SK-N-MC (cell line): ENCODE data around the gene FBXL7.

Source experiments
- EZH2 ChIP-seq: fragments of 200-600 bp; sonication (generic); IDR thresholded peaks from one replicate; pipeline ENCODE4 v1.6.1; 2017; ENCODE audit warnings: antibody characterized with exemption
- FOXP2 ChIP-seq: optimal IDR thresholded peaks from 2 replicates; pipeline ENCODE3; 2011; ENCODE audit warnings: mild to moderate bottlenecking, moderate library complexity; ENCODE audit not compliant: insufficient read depth; ENCODE audit errors: extremely low read length, control extremely low read depth
- POLR2AphosphoS5 ChIP-seq: IDR thresholded peaks from 2 replicates; pipeline ENCODE4 v1.6.1; 2012; ENCODE audit warnings: mild to moderate bottlenecking, low read depth, low read length, borderline replicate concordance

DNA sequence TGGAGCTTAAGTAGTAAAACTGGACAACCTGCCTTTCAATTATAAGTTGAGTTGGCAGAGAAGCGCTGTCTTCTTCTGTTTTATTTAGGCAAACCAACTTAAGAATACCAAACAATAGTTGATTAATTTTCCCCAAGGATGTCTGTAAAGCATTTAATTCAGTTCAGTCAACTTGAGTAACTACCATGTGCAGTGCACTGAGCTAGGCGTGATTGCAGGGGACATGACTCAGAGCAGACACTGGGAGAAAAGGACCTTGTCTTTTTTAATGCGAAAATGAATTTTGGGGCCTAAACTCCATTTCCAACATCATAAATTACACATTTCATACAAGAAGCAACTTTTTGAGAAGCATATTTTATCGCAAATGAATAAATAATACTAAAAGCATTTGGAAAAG, 66.3 kb downstream of the FBXL7 start:
- TF ChIP-seq POLR2AphosphoS5 (no peak), EZH2 (no peak), FOXP2 (no peak)
